Mesenchymal stem cell (in vitro differentiated cells and primary cell): Measurements from ENCODE around the gene TRIM74.
"Not testable (repeated sequence)": the region's sequence is repeated elsewhere in the genome, so short reads cannot be mapped to it uniquely, and the experiment has no call there.

ENCODE experiments used
- DNase-seq: peaks from one replicate; pipeline ENCODE4 v3.0.0-alpha.2; 2013
- H2AFZ ChIP-seq: one replicate; pipeline ENCODE4 v1.6.1; 2013; ENCODE audit warnings: low read depth, mild to moderate bottlenecking, control low read depth, inconsistent platforms, low read length, moderate library complexity
- H2AK5ac ChIP-seq: 2 replicates; pipeline ENCODE4 v1.6.1; 2013; ENCODE audit warnings: low read length, moderate library complexity, mild to moderate bottlenecking, inconsistent platforms; ENCODE audit not compliant: severe bottlenecking
- H2BK120ac ChIP-seq: one replicate; pipeline ENCODE4 v1.6.1; 2013; ENCODE audit warnings: low read depth, mild to moderate bottlenecking, inconsistent platforms, low read length, moderate library complexity
- H2BK12ac ChIP-seq, 2 experiments: one replicate each; pipeline ENCODE4 v1.6.1; 2013; ENCODE audit warnings: inconsistent platforms in 2 of 2, low read length in 2 of 2, mild to moderate bottlenecking in 2 of 2, moderate library complexity in 2 of 2, control low read depth in 1 of 2
- H2BK15ac ChIP-seq: one replicate; pipeline ENCODE4 v1.6.1; 2013; ENCODE audit warnings: mild to moderate bottlenecking, low read depth, inconsistent platforms; ENCODE audit not compliant: poor library complexity, severe bottlenecking
- H2BK5ac ChIP-seq: 2 replicates; pipeline ENCODE4 v1.6.1; 2013; ENCODE audit warnings: low read depth, mild to moderate bottlenecking, low read length, control low read depth, inconsistent platforms; ENCODE audit not compliant: poor library complexity, severe bottlenecking
- H3K14ac ChIP-seq, 2 experiments: one replicate each; pipeline ENCODE4 v1.6.1; 2013; ENCODE audit warnings: inconsistent platforms in 2 of 2, low read length in 2 of 2, control low read depth in 1 of 2, mild to moderate bottlenecking in 1 of 2, moderate library complexity in 1 of 2
- H3K18ac ChIP-seq, 2 experiments: one replicate each; pipeline ENCODE4 v1.6.1; 2013; ENCODE audit warnings: inconsistent platforms in 2 of 2, low read length in 2 of 2, control low read depth in 1 of 2, low read depth in 1 of 2, mild to moderate bottlenecking in 1 of 2
- H3K23ac ChIP-seq, 2 experiments: one replicate each; pipeline ENCODE4 v1.6.1; 2013; ENCODE audit warnings: inconsistent platforms in 2 of 2, low read length in 2 of 2, mild to moderate bottlenecking in 2 of 2, moderate library complexity in 2 of 2, control low read depth in 1 of 2
- H3K27ac ChIP-seq: 2 replicates; pipeline ENCODE4 v1.5.1; 2013; ENCODE audit warnings: mild to moderate bottlenecking, moderate library complexity, low read length, control low read depth, inconsistent platforms; ENCODE audit not compliant: poor library complexity, severe bottlenecking
- H3K27me3 ChIP-seq, 2 experiments: 2 replicates each; pipeline versions ENCODE4 v1.6.1 to v1.7.0; 2013; ENCODE audit warnings: low read length in 2 of 2, mild to moderate bottlenecking in 2 of 2, moderate library complexity in 2 of 2, control low read depth in 1 of 2, inconsistent platforms in 1 of 2; ENCODE audit not compliant: control insufficient read depth in 1 of 2, insufficient read depth in 1 of 2
- H3K36me3 ChIP-seq, 2 experiments: 2 replicates each; pipeline versions ENCODE4 v1.6.1 to v1.7.0; 2013; ENCODE audit warnings: low read length in 2 of 2, control low read depth in 1 of 2, inconsistent platforms in 1 of 2, low read depth in 1 of 2, mild to moderate bottlenecking in 1 of 2; ENCODE audit not compliant: insufficient read depth in 2 of 2, control insufficient read depth in 1 of 2
- H3K4ac ChIP-seq, 2 experiments: one replicate each; pipeline ENCODE4 v1.6.1; 2013; ENCODE audit warnings: inconsistent platforms in 2 of 2, low read length in 2 of 2, mild to moderate bottlenecking in 2 of 2, moderate library complexity in 2 of 2, control low read depth in 1 of 2, low read depth in 1 of 2
- H3K4me1 ChIP-seq: 2 replicates; pipeline ENCODE4 v1.6.1; 2013; ENCODE audit warnings: low read depth, low read length, control low read depth; ENCODE audit not compliant: control insufficient read depth, insufficient read depth
- H3K4me2 ChIP-seq: 2 replicates; pipeline ENCODE4 v1.6.1; 2013; ENCODE audit warnings: low read length, mild to moderate bottlenecking, inconsistent platforms; ENCODE audit not compliant: poor library complexity, severe bottlenecking
- H3K4me3 ChIP-seq, 2 experiments: 2 replicates each; pipeline versions ENCODE4 v1.5.1 to v1.7.0; 2013; ENCODE audit warnings: low read length in 2 of 2, mild to moderate bottlenecking in 2 of 2, control low read depth in 1 of 2, low read depth in 1 of 2; ENCODE audit not compliant: insufficient read depth in 1 of 2
- H3K79me1 ChIP-seq: replicated peaks from 2 replicates; pipeline ENCODE4 v1.6.1; 2013; ENCODE audit warnings: mild to moderate bottlenecking, control low read depth, low read length, inconsistent platforms; ENCODE audit not compliant: poor library complexity, severe bottlenecking
- H3K9ac ChIP-seq: 2 replicates; pipeline ENCODE4 v1.7.0; 2013; ENCODE audit warnings: mild to moderate bottlenecking, low read length, moderate library complexity
- H3K9me3 ChIP-seq: 2 replicates; pipeline ENCODE4 v1.7.0; 2013; ENCODE audit warnings: mild to moderate bottlenecking, low read length; ENCODE audit not compliant: control insufficient read depth
- H4K8ac ChIP-seq: one replicate; pipeline ENCODE4 v1.6.1; 2013; ENCODE audit warnings: inconsistent platforms, mild to moderate bottlenecking, low read length, moderate library complexity
- H4K91ac ChIP-seq: one replicate; pipeline ENCODE4 v1.6.1; 2013; ENCODE audit warnings: mild to moderate bottlenecking, low read length, inconsistent platforms
- WGBS: methylation state at CpG from one replicate; pipeline ENCODE4 v1.1.7; 2013; ENCODE audit warnings: mixed read lengths; 5-methylcytosine and 5-hydroxymethylcytosine counted together

The TRIM74 gene

GRCh38 chr7:72960029-72960428 is 9.2 kb downstream of the TRIM74 start:
- H3K9ac ChIP-seq, H3K4me3 ChIP-seq, H2BK15ac ChIP-seq, H3K27ac ChIP-seq, DNase-seq, H3K27me3 ChIP-seq, H2BK5ac ChIP-seq, H3K36me3 ChIP-seq, H3K9me3 ChIP-seq, H3K79me1 ChIP-seq, H2BK120ac ChIP-seq, H4K91ac ChIP-seq, H3K4ac ChIP-seq, H3K23ac ChIP-seq, H3K14ac ChIP-seq, H2AFZ ChIP-seq, H4K8ac ChIP-seq, H3K18ac ChIP-seq, H3K4me2 ChIP-seq, H3K4me1 ChIP-seq, H2AK5ac ChIP-seq, H2BK12ac ChIP-seq: not testable (repeated sequence)
- WGBS = no CpG with 5 or more reads among the region's 18 CpGs

GRCh38 chr7:72954563-72955198 is 14.6 kb downstream of the TRIM74 start:
- not testable (repeated sequence) for H3K4ac ChIP-seq, H3K9me3 ChIP-seq, H3K79me1 ChIP-seq, H3K27ac ChIP-seq, H4K91ac ChIP-seq, DNase-seq, H2BK12ac ChIP-seq, H2BK5ac ChIP-seq, H3K14ac ChIP-seq, H3K9ac ChIP-seq, H2AFZ ChIP-seq, H3K36me3 ChIP-seq, H3K4me2 ChIP-seq, H3K23ac ChIP-seq, H2BK15ac ChIP-seq, H3K27me3 ChIP-seq, H4K8ac ChIP-seq, H3K4me1 ChIP-seq, H3K18ac ChIP-seq, H2AK5ac ChIP-seq, H2BK120ac ChIP-seq
- WGBS = no CpG with 5 or more reads among the region's 45 CpGs
- H3K4me3 ChIP-seq = peak overlapping the region; percentile 42 to 55

- H3K9ac ChIP-seq, H4K91ac ChIP-seq, H2BK120ac ChIP-seq, H3K9me3 ChIP-seq, H2BK15ac ChIP-seq, H3K27ac ChIP-seq, H3K4me1 ChIP-seq, H2BK5ac ChIP-seq, H3K36me3 ChIP-seq, H2AFZ ChIP-seq, H2AK5ac ChIP-seq, H3K79me1 ChIP-seq, DNase-seq, H3K4ac ChIP-seq, H2BK12ac ChIP-seq, H3K18ac ChIP-seq, H3K4me2 ChIP-seq, H3K23ac ChIP-seq, H3K14ac ChIP-seq, H3K27me3 ChIP-seq, H4K8ac ChIP-seq: not testable (repeated sequence)
- peak overlapping the region in 1 of 2 experiments; percentile 42 for H3K4me3 ChIP-seq
- no CpG with 5 or more reads among the region's 43 CpGs for WGBS
These were observed 15.2 kb downstream of the TRIM74 start for GRCh38 chr7:72953901-72954562.

GRCh38 chr7:72950432-72950831 is 18.8 kb downstream of the TRIM74 start:
- not testable (repeated sequence) for H3K79me1 ChIP-seq, H3K27ac ChIP-seq, H2AFZ ChIP-seq, H2BK5ac ChIP-seq, DNase-seq, H4K8ac ChIP-seq, H3K4me3 ChIP-seq, H3K27me3 ChIP-seq, H3K4me1 ChIP-seq, H3K14ac ChIP-seq, H3K9ac ChIP-seq, H3K4me2 ChIP-seq, H3K23ac ChIP-seq, H3K18ac ChIP-seq, H2BK15ac ChIP-seq, H2AK5ac ChIP-seq, H3K9me3 ChIP-seq, H2BK12ac ChIP-seq, H4K91ac ChIP-seq, H2BK120ac ChIP-seq, H3K4ac ChIP-seq
- WGBS = no CpG with 5 or more reads among the region's 6 CpGs
- H3K36me3 ChIP-seq = peaks cover 10 to 28% of the 10 kb centered on the region in 2 experiments
